HCT116 (cell line): ENCODE results near the gene PTPRZ1. TPM values are rescaled to one million over a fixed set of nuclear protein-coding genes. Genes with fewer than 3 reads are reported as not detected.

Experiments
- ATAC-seq: fragments of 200-7000 bp; cut with Tn5 transposase; 2 replicates; pipeline ENCODE4 v1.9.1; 2020; ENCODE audit warnings: mild to moderate bottlenecking, moderate library complexity
- BruUV-seq: library from RNA; stranded (reverse); fragments of 400-500 nt; replicated peaks from 2 replicates; lab custom pipeline; 2021; lab: Mats Ljungman, UMichigan
- CTCF ChIA-PET: fragments of 300-600 bp; sonication (Branson Sonifier 250); formaldehyde crosslinking; loops from one replicate; lab custom pipeline; 2021; ENCODE audit warnings: antibody characterized with exemption; lab: Charles Lee
- POLR2A ChIA-PET: fragments of 300-600, 350-600 bp; sonication (Branson Sonifier 250); formaldehyde crosslinking; loops from one replicate; lab custom pipeline; 2021; ENCODE audit warnings: antibody characterized with exemption; lab: Charles Lee
- RAD21 ChIA-PET, 2 experiments: fragments of 300-600 bp; sonication (Branson Sonifier 250); formaldehyde crosslinking; loops; one replicate each; lab custom pipeline; 2023; ENCODE audit warnings: low total read pairs in 2 of 2; ENCODE audit not compliant: uncharacterized antibody in 2 of 2, unreplicated experiment in 2 of 2, low non-redundant PET in 1 of 2; lab: Charles Lee
- DNase-seq: peaks from one replicate; pipeline ENCODE4 v3.0.0-alpha.2; 2010; ENCODE audit warnings: low read depth, low spot score
- H2AFZ ChIP-seq: fragments of 200-600 bp; shearing (Covaris generic), sonication (generic); 2 replicates; pipeline ENCODE4 v1.6.1; 2017; ENCODE audit warnings: low read depth, mixed run types, mixed read lengths, antibody characterized with exemption, low read length; ENCODE audit not compliant: poor library complexity, severe bottlenecking
- H3K27ac ChIP-seq: 2 replicates; pipeline ENCODE4 v1.5.1; 2012; ENCODE audit warnings: low read depth, low read length
- H3K27me3 ChIP-seq: fragments of 200-600 bp; sonication (generic); 2 replicates; pipeline ENCODE4 v1.6.1; 2016; ENCODE audit warnings: mixed run types, low read length, mixed read lengths; ENCODE audit not compliant: insufficient read depth
- H3K36me3 ChIP-seq, 2 experiments: fragments of 200-500 bp in 1 of 2; fragments of 200-600 bp in 1 of 2; sonication (Bioruptor generic) in 1 of 2; sonication (generic) in 1 of 2; 2 replicates each; pipeline versions ENCODE4 v1.5.1 to v1.6.1; 2014 to 2016; ENCODE audit warnings: low read length in 2 of 2, inconsistent platforms in 1 of 2, mixed read lengths in 1 of 2, mixed run types in 1 of 2; ENCODE audit not compliant: insufficient read depth in 2 of 2, control insufficient read depth in 1 of 2
- H3K4me1 ChIP-seq, 2 experiments: fragments of 200-600 bp in 1 of 2; sonication (generic) in 1 of 2; 2 replicates each; pipeline versions ENCODE4 v1.5.1 to v1.6.1; 2012 to 2017; ENCODE audit warnings: low read length in 2 of 2, inconsistent platforms in 1 of 2, mild to moderate bottlenecking in 1 of 2, mixed read lengths in 1 of 2, mixed run types in 1 of 2, moderate library complexity in 1 of 2; ENCODE audit not compliant: insufficient read depth in 2 of 2, control insufficient read depth in 1 of 2
- H3K4me2 ChIP-seq: fragments of 200-600 bp; sonication (generic); 2 replicates; pipeline ENCODE4 v1.6.1; 2017; ENCODE audit warnings: mixed run types, low read length, mixed read lengths
- H3K4me3 ChIP-seq, 2 experiments: fragments of 200-600 bp in 1 of 2; sonication (generic) in 1 of 2; replicated peaks in 1 of 2; 2 replicates each; pipeline ENCODE4 v1.5.1; 2011 to 2016; ENCODE audit warnings: low read length in 2 of 2, control low read depth in 1 of 2, low read depth in 1 of 2, mild to moderate bottlenecking in 1 of 2, mixed read lengths in 1 of 2, mixed run types in 1 of 2
- H3K79me2 ChIP-seq: fragments of 200-600 bp; sonication (generic); 2 replicates; pipeline ENCODE4 v1.6.1; 2017; ENCODE audit warnings: mild to moderate bottlenecking, mixed run types, low read length, moderate library complexity, mixed read lengths; ENCODE audit not compliant: insufficient read depth
- H3K9ac ChIP-seq: fragments of 200-600 bp; sonication (generic); 2 replicates; pipeline ENCODE4 v1.6.1; 2016; ENCODE audit warnings: low read length, mixed read lengths
- H3K9me2 ChIP-seq: fragments of 200-600 bp; sonication (generic), shearing (Covaris generic); 2 replicates; pipeline ENCODE4 v1.6.1; 2017; ENCODE audit warnings: mixed run types, mild to moderate bottlenecking, moderate library complexity; ENCODE audit not compliant: insufficient read depth
- H3K9me3 ChIP-seq, 2 experiments: fragments of 200-500 bp in 1 of 2; fragments of 200-600 bp in 1 of 2; sonication (Bioruptor generic) in 1 of 2; sonication (generic) in 1 of 2; 2 replicates each; pipeline ENCODE4 v1.6.1; 2014 to 2017; ENCODE audit warnings: low read length in 2 of 2, mixed read lengths in 2 of 2, inconsistent platforms in 1 of 2, low read depth in 1 of 2, mild to moderate bottlenecking in 1 of 2, mixed run types in 1 of 2, moderate library complexity in 1 of 2; ENCODE audit not compliant: control insufficient read depth in 1 of 2, insufficient read depth in 1 of 2
- H4K20me1 ChIP-seq: fragments of 200-600 bp; sonication (generic), shearing (Covaris generic); 2 replicates; pipeline ENCODE4 v1.6.1; 2017; ENCODE audit warnings: mixed run types, mild to moderate bottlenecking, moderate library complexity; ENCODE audit not compliant: insufficient read depth
- ATF3 ChIP-seq: IDR thresholded peaks from 2 replicates; pipeline ENCODE4 v1.6.1; 2012
- CBX3 ChIP-seq: IDR thresholded peaks from 2 replicates; pipeline ENCODE4 v1.6.1; 2012; ENCODE audit warnings: low read depth
- CEBPB ChIP-seq: IDR thresholded peaks from 2 replicates; pipeline ENCODE4 v1.6.1; 2012; ENCODE audit warnings: low read depth
- CTCF ChIP-seq, 3 experiments: fragments of 200-600 bp in 1 of 3; sonication (generic) in 1 of 3; IDR thresholded peaks in 2 of 3; conservative IDR thresholded peaks in 1 of 3; 2 replicates each; pipeline ENCODE4 v1.5.1; 2012 to 2017; ENCODE audit warnings: low read depth in 2 of 3, low read length in 2 of 3, antibody characterized with exemption in 1 of 3, borderline replicate concordance in 1 of 3, control low read depth in 1 of 3, mild to moderate bottlenecking in 1 of 3, mixed read lengths in 1 of 3, mixed run types in 1 of 3, moderate library complexity in 1 of 3; ENCODE audit not compliant: insufficient read depth in 1 of 3
- EGR1 ChIP-seq: IDR thresholded peaks from 2 replicates; pipeline ENCODE4 v1.6.1; 2012; ENCODE audit warnings: low read depth
- ELF1 ChIP-seq: IDR thresholded peaks from 2 replicates; pipeline ENCODE4 v1.6.1; 2012; ENCODE audit warnings: low read depth, borderline replicate concordance
- EZH2 ChIP-seq: fragments of 200-600 bp; sonication (generic); IDR thresholded peaks from 2 replicates; pipeline ENCODE4 v1.6.1; 2017; ENCODE audit warnings: antibody characterized with exemption, mixed run types
- EZH2phosphoT487 ChIP-seq: fragments of 200-600 bp; IDR thresholded peaks from 2 replicates; pipeline ENCODE4 v1.6.1; 2018; ENCODE audit warnings: antibody characterized with exemption, borderline replicate concordance
- FOSL1 ChIP-seq: IDR thresholded peaks from 2 replicates; pipeline ENCODE4 v1.6.1; 2012; ENCODE audit warnings: low read depth
- JUND ChIP-seq: IDR thresholded peaks from 2 replicates; pipeline ENCODE4 v1.6.1; 2012
- POLR2A ChIP-seq: IDR thresholded peaks from 2 replicates; pipeline ENCODE4 v1.7.0; 2011; ENCODE audit warnings: borderline replicate concordance; ENCODE audit not compliant: insufficient read depth, insufficient read length; ENCODE audit errors: extremely low read depth
- POLR2AphosphoS5 ChIP-seq: IDR thresholded peaks from 2 replicates; pipeline ENCODE4 v1.6.1; 2011; ENCODE audit warnings: mild to moderate bottlenecking, low read depth, low read length, moderate library complexity
- RAD21 ChIP-seq: IDR thresholded peaks from 2 replicates; pipeline ENCODE4 v1.6.1; 2012; ENCODE audit warnings: low read depth, mild to moderate bottlenecking
- SIN3A ChIP-seq: IDR thresholded peaks from 2 replicates; pipeline ENCODE4 v1.6.1; 2012; ENCODE audit warnings: low read depth
- SP1 ChIP-seq: IDR thresholded peaks from 2 replicates; pipeline ENCODE4 v1.6.1; 2012; ENCODE audit warnings: low read depth
- SRF ChIP-seq: IDR thresholded peaks from 2 replicates; pipeline ENCODE4 v1.6.1; 2012; ENCODE audit warnings: low read depth
- TCF7L2 ChIP-seq: IDR thresholded peaks from 2 replicates; pipeline ENCODE4 v1.7.0; 2011; ENCODE audit warnings: borderline replicate concordance, inconsistent platforms; ENCODE audit not compliant: insufficient read depth, insufficient read length; ENCODE audit errors: extremely low read depth
- YY1 ChIP-seq: IDR thresholded peaks from 2 replicates; pipeline ENCODE4 v1.6.1; 2011; ENCODE audit warnings: low read length, low read depth, moderate library complexity, mild to moderate bottlenecking; ENCODE audit not compliant: insufficient replicate concordance; ENCODE audit errors: extremely low read depth
- ZFX ChIP-seq: fragments of 450-650 bp; IDR thresholded peaks from 2 replicates; pipeline ENCODE4 v1.6.1; 2017
- ZNF274 ChIP-seq: fragments of 200-500 bp; sonication (Bioruptor generic); IDR thresholded peaks from 2 replicates; pipeline ENCODE4 v1.6.1; 2014; ENCODE audit warnings: mild to moderate bottlenecking, low read depth, low read length, inconsistent platforms
- intact Hi-C: fragments of 100-400 bp; cut with micrococcal nuclease; formaldehyde crosslinking; loops from 2 replicates; pipeline ENCODE4 v1.10.0; 2022
- total RNA-seq: library from RNA; stranded (reverse); gene quantifications from one replicate; pipeline ENCODE4 v1.2.1, GENCODE V29; 2021; ENCODE audit not compliant: unreplicated experiment
- TF ChIP-seq, protein P1 (sequence below): IDR thresholded peaks from 2 replicates; pipeline ENCODE4 v1.6.1; 2012
- TF ChIP-seq, protein P2 (sequence below): IDR thresholded peaks from 2 replicates; pipeline ENCODE4 v1.6.1; 2012; ENCODE audit warnings: low read depth

The PTPRZ1 gene
- total RNA-seq, 1 experiment from 2014 or later, result 0.25 TPM

DNA sequence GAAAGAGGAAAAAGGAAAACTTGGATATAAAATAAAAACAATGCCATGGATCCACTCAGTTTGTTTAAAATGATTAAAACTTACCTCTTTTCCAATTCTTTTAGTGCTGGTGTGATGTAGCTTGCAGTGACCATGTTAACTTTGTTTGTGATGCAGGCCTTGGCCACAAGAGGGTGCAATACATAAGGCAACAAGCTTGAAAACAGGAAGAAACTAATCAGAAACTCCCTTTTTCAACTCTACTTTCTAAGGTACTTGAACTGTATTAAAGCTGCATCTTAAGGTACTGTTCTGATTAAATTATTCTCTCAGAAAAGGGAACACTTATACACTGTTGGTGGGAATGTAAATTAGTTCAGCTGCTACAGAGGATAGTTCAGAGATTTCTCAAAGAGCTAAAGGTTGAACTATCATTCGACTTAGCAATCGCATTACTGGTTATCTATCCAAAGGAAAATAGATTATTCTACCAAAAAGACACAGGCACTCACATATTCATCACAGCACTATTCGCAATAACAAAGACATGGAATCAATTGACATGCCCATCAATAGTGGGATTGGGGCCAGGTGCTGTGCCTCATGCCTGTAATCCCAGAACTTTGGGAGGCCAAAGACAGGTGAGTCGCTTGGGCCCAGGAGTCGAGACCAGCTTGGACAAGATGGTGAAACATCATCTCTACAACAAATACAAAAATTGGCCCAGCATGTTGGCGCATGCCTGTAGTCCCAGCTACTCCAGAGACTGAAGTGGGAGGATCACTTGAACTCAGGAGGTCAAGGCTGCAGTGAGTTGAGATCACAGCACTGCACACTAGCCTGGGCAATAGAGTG is 220.2 kb downstream of the PTPRZ1 start:
- H3K4me3 ChIP-seq, result no peak overlapping the region
- no peaks in the 10 kb centered on the region for H3K9me3 ChIP-seq
- no peaks in the 10 kb centered on the region for H3K9me2 ChIP-seq
- ChIA-PET POLR2A (no interaction called here), CTCF (interaction anchor here (0.7 to 1.5 kb wide), 20 partner anchors 9 to 440 kb away, joined by 3 to 13 read pairs (median 3); no protein-coding TSS in a partner anchor), RAD21 (interaction anchor here in 1 of 2 experiments (0.5 to 1.3 kb wide), 2 partner anchors 177 to 440 kb away, joined by 3 to 4 read pairs; no protein-coding TSS in a partner anchor)
- no peaks in the 10 kb centered on the region for H3K79me2 ChIP-seq
- no peak overlapping the region for H3K4me2 ChIP-seq
- no peak overlapping the region for H3K27ac ChIP-seq
- BruUV-seq, result no TSS peak
- DNase-seq (peak; percentile 61), ATAC-seq (peak; percentile 77)
- H3K9ac ChIP-seq, result no peak overlapping the region
- no peaks in the 10 kb centered on the region; the same call in 1 of the 2 replicates for H4K20me1 ChIP-seq
- peak overlapping the region; percentile 36 for H2AFZ ChIP-seq
- H3K4me1 ChIP-seq, result no peaks in the 10 kb centered on the region
- no peaks in the 10 kb centered on the region for H3K36me3 ChIP-seq
- intact Hi-C loops, result loop anchor here (1.0 to 5.0 kb wide), 2 partner anchors 124 to 436 kb away; no protein-coding TSS in a partner anchor
- H3K27me3 ChIP-seq, result no peaks in the 10 kb centered on the region
- TF ChIP-seq RAD21, result peak; percentile 73
- no peak for TF ChIP-seq ZNF274
- TF ChIP-seq JUND, result no peak
- no peak for TF ChIP-seq YY1
- TF ChIP-seq POLR2A, result no peak
- TF ChIP-seq POLR2AphosphoS5, result no peak
- no peak for TF ChIP-seq ATF3
- TF ChIP-seq CBX3, result no peak
- TF ChIP-seq ELF1, result peak; percentile 27
- no peak for TF ChIP-seq EGR1
- no peak for TF ChIP-seq TCF7L2
- no peak for TF ChIP-seq ZFX
- TF ChIP-seq, protein P1, sequence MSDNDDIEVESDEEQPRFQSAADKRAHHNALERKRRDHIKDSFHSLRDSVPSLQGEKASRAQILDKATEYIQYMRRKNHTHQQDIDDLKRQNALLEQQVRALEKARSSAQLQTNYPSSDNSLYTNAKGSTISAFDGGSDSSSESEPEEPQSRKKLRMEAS, result no peak
- TF ChIP-seq, protein P2, sequence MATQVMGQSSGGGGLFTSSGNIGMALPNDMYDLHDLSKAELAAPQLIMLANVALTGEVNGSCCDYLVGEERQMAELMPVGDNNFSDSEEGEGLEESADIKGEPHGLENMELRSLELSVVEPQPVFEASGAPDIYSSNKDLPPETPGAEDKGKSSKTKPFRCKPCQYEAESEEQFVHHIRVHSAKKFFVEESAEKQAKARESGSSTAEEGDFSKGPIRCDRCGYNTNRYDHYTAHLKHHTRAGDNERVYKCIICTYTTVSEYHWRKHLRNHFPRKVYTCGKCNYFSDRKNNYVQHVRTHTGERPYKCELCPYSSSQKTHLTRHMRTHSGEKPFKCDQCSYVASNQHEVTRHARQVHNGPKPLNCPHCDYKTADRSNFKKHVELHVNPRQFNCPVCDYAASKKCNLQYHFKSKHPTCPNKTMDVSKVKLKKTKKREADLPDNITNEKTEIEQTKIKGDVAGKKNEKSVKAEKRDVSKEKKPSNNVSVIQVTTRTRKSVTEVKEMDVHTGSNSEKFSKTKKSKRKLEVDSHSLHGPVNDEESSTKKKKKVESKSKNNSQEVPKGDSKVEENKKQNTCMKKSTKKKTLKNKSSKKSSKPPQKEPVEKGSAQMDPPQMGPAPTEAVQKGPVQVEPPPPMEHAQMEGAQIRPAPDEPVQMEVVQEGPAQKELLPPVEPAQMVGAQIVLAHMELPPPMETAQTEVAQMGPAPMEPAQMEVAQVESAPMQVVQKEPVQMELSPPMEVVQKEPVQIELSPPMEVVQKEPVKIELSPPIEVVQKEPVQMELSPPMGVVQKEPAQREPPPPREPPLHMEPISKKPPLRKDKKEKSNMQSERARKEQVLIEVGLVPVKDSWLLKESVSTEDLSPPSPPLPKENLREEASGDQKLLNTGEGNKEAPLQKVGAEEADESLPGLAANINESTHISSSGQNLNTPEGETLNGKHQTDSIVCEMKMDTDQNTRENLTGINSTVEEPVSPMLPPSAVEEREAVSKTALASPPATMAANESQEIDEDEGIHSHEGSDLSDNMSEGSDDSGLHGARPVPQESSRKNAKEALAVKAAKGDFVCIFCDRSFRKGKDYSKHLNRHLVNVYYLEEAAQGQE, result no peak
- TF ChIP-seq SRF, result no peak
- no peak for TF ChIP-seq EZH2phosphoT487
- TF ChIP-seq FOSL1, result no peak
- TF ChIP-seq SP1, result no peak
- peak; percentile 50 to 91 (median 90) for TF ChIP-seq CTCF (IDR thresholded peaks at IDR 0.05 in 2 of 3, conservative IDR thresholded peaks at IDR 0.05 in 1 of 3; ENCODE audit: borderline replicate concordance in 1 of 3, insufficient read depth in 1 of 3, low read depth in 2 of 3, low read length in 2 of 3)
- no peak for TF ChIP-seq CEBPB
- TF ChIP-seq SIN3A, result no peak
- TF ChIP-seq EZH2, result no peak
